Gastrocnemius medialis (tissue), 4 donors: ENCODE results near the gene PRR20G. TPM values are rescaled to one million over a fixed set of nuclear protein-coding genes. Genes with fewer than 3 reads are reported as not detected.

Experiments
- ATAC-seq, 2 donors: fragments of 150-250 bp; one replicate each; pipeline ENCODE4 v1.9.1; 2016
- DNase-seq, 2 donors: peaks; one replicate each; pipeline ENCODE4 v3.0.0-alpha.2; 2019
- H3K27ac ChIP-seq, 4 donors: fragments of 200-600 bp; sonication (generic); 1 replicate in 1 of 4; 2 replicates in 3 of 4; pipeline ENCODE4 v1.5.1; 2016 to 2018; ENCODE audit warnings: mild to moderate bottlenecking in 2 of 4, moderate library complexity in 1 of 4
- H3K27me3 ChIP-seq, 3 donors: fragments of 200-600 bp; sonication (generic) in 2 of 3; 1 replicate in 1 of 3; 2 replicates in 2 of 3; pipeline versions ENCODE4 v1.5.1 to v1.6.0; 2016 to 2019; ENCODE audit warnings: mild to moderate bottlenecking in 1 of 3, moderate library complexity in 1 of 3
- H3K36me3 ChIP-seq, 2 donors: fragments of 200-600 bp; sonication (generic) in 1 of 2; one replicate each; pipeline ENCODE4 v1.5.1; 2017 to 2018
- H3K4me1 ChIP-seq, 2 donors: fragments of 200-600 bp; sonication (generic) in 1 of 2; one replicate each; pipeline ENCODE4 v1.5.1; 2016 to 2017; ENCODE audit warnings: mild to moderate bottlenecking in 2 of 2
- H3K4me3 ChIP-seq, 4 donors: fragments of 200-600 bp; sonication (generic) in 3 of 4; 1 replicate in 1 of 4; 2 replicates in 3 of 4; pipeline ENCODE4 v1.5.1; 2016 to 2019; ENCODE audit warnings: mild to moderate bottlenecking in 2 of 4
- H3K9me3 ChIP-seq, 3 donors: fragments of 200-600 bp; sonication (generic) in 2 of 3; 1 replicate in 1 of 3; 2 replicates in 2 of 3; pipeline ENCODE4 v1.5.1; 2016 to 2019
- POLR2A ChIP-seq, 2 donors: fragments of 450-650 bp; IDR thresholded peaks; one replicate each; pipeline ENCODE4 v1.6.1; 2017; ENCODE audit warnings: antibody characterized with exemption in 2 of 2, mild to moderate bottlenecking in 2 of 2, moderate library complexity in 2 of 2
- in situ Hi-C, 4 donors: fragments of 200-750 bp; cut with MboI; loops; one replicate each; pipeline versions ENCODE4 v1.15.0 to v1.8.0; 2017; ENCODE audit warnings: low sequenced_read_pairs in 4 of 4
- intact Hi-C: fragments of 100-400 bp; cut with DNase I; formaldehyde crosslinking; loops from one replicate; pipeline ENCODE4 v1.15.1; 2023; ENCODE audit warnings: low total_unique reads
- total RNA-seq, 4 donors: library from RNA; depleted of rRNA; stranded (reverse); fragments of >200 nt; gene quantifications; one replicate each; pipeline versions ENCODE4 v1.1.0 to v1.2.3, GENCODE V29; 2016
- TF ChIP-seq, protein P1 (sequence below), 5 experiments: fragments of 450-650 bp in 3 of 5; fragments of 200-600 bp in 2 of 5; sonication (generic) in 2 of 5; IDR thresholded peaks in 4 of 5; conservative IDR thresholded peaks in 1 of 5; 1 replicate in 4 of 5; 2 replicates in 1 of 5; pipeline ENCODE4 v1.5.1; 2016 to 2019; ENCODE audit warnings: antibody characterized with exemption in 5 of 5, mild to moderate bottlenecking in 3 of 5, moderate library complexity in 3 of 5

The PRR20G gene
- total RNA-seq, 4 donors from 2014 or later: not detected

DNA sequence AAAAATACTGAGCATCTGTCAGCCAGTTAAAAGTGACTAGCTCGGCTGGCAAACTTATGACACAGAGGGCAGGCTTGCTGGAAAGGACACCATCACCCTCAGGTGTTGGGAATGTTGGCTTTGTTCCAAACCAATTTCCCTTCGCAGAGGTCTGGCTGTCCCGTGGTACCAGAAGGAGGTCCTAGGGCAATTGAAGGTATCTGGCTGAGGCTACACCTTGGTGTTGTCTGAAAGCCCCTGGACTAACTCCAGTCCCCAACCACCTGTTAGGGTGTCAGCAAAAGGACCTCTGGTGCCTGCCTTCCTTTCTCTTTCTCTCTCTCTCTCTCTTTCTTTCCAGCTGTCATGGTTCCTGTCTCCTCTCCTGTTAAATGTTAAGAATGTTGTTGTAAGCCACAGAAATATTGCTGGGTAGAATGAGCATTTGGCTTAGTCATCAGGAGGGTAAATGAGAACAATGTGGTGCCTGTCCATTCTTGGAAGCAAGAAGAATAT, 12.5 kb downstream of the PRR20G start:
- intact Hi-C loops (no loop called here), in situ Hi-C loops (no loop called here)
- TF ChIP-seq, protein P1, sequence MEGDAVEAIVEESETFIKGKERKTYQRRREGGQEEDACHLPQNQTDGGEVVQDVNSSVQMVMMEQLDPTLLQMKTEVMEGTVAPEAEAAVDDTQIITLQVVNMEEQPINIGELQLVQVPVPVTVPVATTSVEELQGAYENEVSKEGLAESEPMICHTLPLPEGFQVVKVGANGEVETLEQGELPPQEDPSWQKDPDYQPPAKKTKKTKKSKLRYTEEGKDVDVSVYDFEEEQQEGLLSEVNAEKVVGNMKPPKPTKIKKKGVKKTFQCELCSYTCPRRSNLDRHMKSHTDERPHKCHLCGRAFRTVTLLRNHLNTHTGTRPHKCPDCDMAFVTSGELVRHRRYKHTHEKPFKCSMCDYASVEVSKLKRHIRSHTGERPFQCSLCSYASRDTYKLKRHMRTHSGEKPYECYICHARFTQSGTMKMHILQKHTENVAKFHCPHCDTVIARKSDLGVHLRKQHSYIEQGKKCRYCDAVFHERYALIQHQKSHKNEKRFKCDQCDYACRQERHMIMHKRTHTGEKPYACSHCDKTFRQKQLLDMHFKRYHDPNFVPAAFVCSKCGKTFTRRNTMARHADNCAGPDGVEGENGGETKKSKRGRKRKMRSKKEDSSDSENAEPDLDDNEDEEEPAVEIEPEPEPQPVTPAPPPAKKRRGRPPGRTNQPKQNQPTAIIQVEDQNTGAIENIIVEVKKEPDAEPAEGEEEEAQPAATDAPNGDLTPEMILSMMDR (IDR thresholded peaks at IDR 0.05 in 4 of 5, conservative IDR thresholded peaks at IDR 0.05 in 1 of 5): no peak
- TF ChIP-seq POLR2A (IDR thresholded peaks at IDR 0.05): no peak
- Histone ChIP-seq H3K9me3 (no peaks in the 10 kb centered on the region), H3K27me3 (no peaks in the 10 kb centered on the region), H3K36me3 (no peaks in the 10 kb centered on the region), H3K27ac (no peak overlapping the region), H3K4me3 (no peak overlapping the region), H3K4me1 (no peaks in the 10 kb centered on the region)
- ATAC-seq (no peak), DNase-seq (no peak)

DNA sequence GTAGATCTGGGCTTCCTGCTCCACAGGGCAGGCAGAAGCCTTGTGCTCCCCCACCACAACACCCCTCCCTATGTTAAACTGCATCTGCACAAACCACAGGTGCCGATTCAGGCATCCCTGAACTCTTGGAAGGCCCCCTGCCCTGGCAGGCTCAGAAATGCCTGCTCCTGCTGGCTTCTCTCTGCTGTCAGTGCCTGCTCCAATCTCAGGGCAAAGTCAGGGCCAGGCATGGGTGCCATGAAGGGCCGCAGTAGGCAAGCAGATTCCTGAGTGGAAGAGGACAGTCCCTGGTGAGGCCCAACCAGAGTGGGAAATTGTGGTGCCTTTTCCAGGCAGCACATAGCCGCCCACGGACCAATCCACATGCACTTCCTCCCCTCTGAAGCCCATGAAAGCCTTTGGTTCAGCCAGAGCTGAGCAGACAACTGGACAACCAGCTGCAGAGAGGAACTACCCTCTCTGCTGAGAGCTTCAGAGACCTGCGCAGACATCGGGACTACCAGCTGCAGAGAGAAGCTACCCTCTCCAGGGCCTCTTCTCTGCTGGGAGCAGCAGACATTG, 13.6 kb downstream of the PRR20G start:
- Histone ChIP-seq H3K4me3 (no peak overlapping the region), H3K27ac (no peak overlapping the region), H3K27me3 (no peaks in the 10 kb centered on the region), H3K36me3 (no peaks in the 10 kb centered on the region), H3K4me1 (no peaks in the 10 kb centered on the region), H3K9me3 (no peaks in the 10 kb centered on the region)
- TF ChIP-seq POLR2A (IDR thresholded peaks at IDR 0.05): no peak
- DNase-seq (no peak), ATAC-seq (no peak)
- in situ Hi-C loops (no loop called here), intact Hi-C loops (no loop called here)

DNA sequence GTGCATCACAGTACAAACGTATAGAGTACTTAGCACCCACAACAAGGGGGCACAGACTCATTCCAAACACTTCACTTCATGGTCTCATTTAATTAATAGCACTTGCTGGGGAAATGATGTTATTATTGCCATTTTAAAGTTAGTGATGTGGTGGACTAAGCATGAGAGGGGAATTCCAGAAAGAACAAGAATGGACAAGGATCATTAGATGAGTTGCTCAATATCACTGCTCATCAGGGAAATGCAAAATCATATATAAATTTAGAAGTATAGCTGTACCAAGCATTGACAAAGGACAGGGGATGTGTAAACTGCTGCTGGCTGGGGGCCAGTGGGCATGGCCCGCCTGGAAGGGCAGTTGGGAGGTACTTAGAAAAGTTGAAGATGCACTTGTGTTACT, 14.6 kb downstream of the PRR20G start:
- in situ Hi-C loops: no loop called here
- no peak for DNase-seq

DNA sequence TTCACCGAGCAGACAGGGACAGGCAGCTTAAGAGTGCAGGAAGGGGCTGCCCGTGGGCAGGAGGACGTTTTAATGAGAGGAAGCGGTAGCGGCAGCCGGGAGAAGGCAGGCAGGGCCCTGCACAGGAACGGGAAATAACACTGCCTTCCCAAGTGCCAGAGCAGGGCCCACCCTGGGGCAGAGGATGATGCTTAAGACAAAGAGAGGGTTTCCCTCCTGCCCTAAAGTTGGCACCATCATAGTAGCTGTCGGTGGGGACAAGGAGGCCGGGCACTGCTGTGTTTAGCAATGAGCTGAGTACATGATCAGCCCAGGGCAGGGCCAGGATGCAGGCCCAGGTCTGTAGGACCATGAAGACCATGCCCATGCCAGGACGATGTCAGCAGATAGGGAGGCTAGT, 21.7 kb downstream of the PRR20G start:
- DNase-seq: no peak
- Histone ChIP-seq H3K27ac (no peak overlapping the region), H3K9me3 (peaks cover 0 to 4% (median 0%) of the 10 kb centered on the region in 3 donors), H3K27me3 (peaks cover 0 to 3% (median 0%) of the 10 kb centered on the region in 3 donors), H3K4me3 (no peak overlapping the region), H3K36me3 (no peaks in the 10 kb centered on the region), H3K4me1 (no peaks in the 10 kb centered on the region)
- in situ Hi-C loops (no loop called here), intact Hi-C loops (no loop called here)
- no peak for ATAC-seq
- TF ChIP-seq, protein P1 (IDR thresholded peaks at IDR 0.05 in 4 of 5, conservative IDR thresholded peaks at IDR 0.05 in 1 of 5): no peak
- no peak for TF ChIP-seq POLR2A (IDR thresholded peaks at IDR 0.05)

More for the DNA sequence above, 14.6 kb downstream of the PRR20G start:
- H3K27me3 ChIP-seq: peaks cover 0 to 3% (median 0%) of the 10 kb centered on the region in 3 donors
- no peaks in the 10 kb centered on the region for H3K36me3 ChIP-seq
- intact Hi-C loops: no loop called here
- H3K4me3 ChIP-seq: no peak overlapping the region
- no peak overlapping the region for H3K27ac ChIP-seq
- no peak for ATAC-seq
- no peaks in the 10 kb centered on the region for H3K4me1 ChIP-seq
- peaks cover 0 to 4% (median 0%) of the 10 kb centered on the region in 3 donors for H3K9me3 ChIP-seq
- TF ChIP-seq, protein P1 (IDR thresholded peaks at IDR 0.05 in 4 of 5, conservative IDR thresholded peaks at IDR 0.05 in 1 of 5): no peak
- TF ChIP-seq POLR2A (IDR thresholded peaks at IDR 0.05): no peak

DNA sequence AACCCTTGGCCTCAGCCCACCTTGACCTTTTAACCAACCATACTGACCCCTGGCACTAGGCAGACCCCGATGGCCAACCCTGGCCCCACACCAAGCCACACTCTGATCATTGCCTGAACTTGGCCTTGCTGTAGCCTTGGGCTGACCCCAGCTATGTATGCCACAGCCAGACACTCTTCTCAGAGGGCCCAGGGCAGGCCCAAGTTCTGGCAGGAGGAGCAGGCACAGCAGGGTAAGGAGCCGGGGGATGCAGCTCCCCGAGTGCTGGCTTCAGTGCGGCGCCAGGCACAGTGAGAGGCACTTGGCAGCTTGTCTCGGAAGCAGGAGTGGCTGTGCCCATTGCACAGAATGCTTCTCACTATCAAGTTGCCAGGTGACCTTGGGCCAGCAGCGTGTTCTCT, 22.3 kb downstream of the PRR20G start:
- no peak for TF ChIP-seq POLR2A (IDR thresholded peaks at IDR 0.05)
- TF ChIP-seq, protein P1 (IDR thresholded peaks at IDR 0.05 in 4 of 5, conservative IDR thresholded peaks at IDR 0.05 in 1 of 5): no peak
- intact Hi-C loops (no loop called here), in situ Hi-C loops (no loop called here)
- no peaks in the 10 kb centered on the region for H3K36me3 ChIP-seq
- no peak overlapping the region for H3K4me3 ChIP-seq
- H3K27me3 ChIP-seq: peaks cover 0 to 3% (median 0%) of the 10 kb centered on the region in 3 donors
- DNase-seq (no peak), ATAC-seq (no peak)
- H3K27ac ChIP-seq: no peak overlapping the region
- peaks cover 0 to 4% (median 0%) of the 10 kb centered on the region in 3 donors for H3K9me3 ChIP-seq
- no peaks in the 10 kb centered on the region for H3K4me1 ChIP-seq
